Loucy (cell line): ENCODE results near the gene OR4F29.
"Not testable (repeated sequence)": the region's sequence is repeated elsewhere in the genome, so short reads cannot be mapped to it uniquely, and the experiment has no call there.

Source experiments
- H2AFZ ChIP-seq: fragments of 200-600 bp; sonication (generic); 2 replicates; pipeline ENCODE4 v1.6.0; 2016; ENCODE audit warnings: antibody characterized with exemption, mild to moderate bottlenecking, low read length, moderate library complexity
- H3F3A ChIP-seq: fragments of 200-600 bp; 2 replicates; pipeline ENCODE4 v1.6.0; 2016; ENCODE audit warnings: antibody characterized with exemption, low read depth, mild to moderate bottlenecking
- H3K27me3 ChIP-seq: fragments of 200-600 bp; sonication (generic); 2 replicates; pipeline ENCODE4 v1.6.1; 2014; ENCODE audit warnings: low read length, mild to moderate bottlenecking; ENCODE audit not compliant: insufficient read depth, poor library complexity, severe bottlenecking
- H3K36me3 ChIP-seq: fragments of 200-600 bp; sonication (generic); 2 replicates; pipeline ENCODE4 v1.6.1; 2016; ENCODE audit warnings: low read length; ENCODE audit not compliant: insufficient read depth
- H3K4me1 ChIP-seq: fragments of 200-600 bp; sonication (generic); 2 replicates; pipeline ENCODE4 v1.5.1; 2014; ENCODE audit warnings: low read length, mild to moderate bottlenecking; ENCODE audit not compliant: insufficient read depth, poor library complexity, severe bottlenecking
- H3K4me2 ChIP-seq: fragments of 200-600 bp; sonication (generic); 2 replicates; pipeline ENCODE4 v1.6.0; 2014; ENCODE audit warnings: antibody characterized with exemption, low read length, low read depth, mild to moderate bottlenecking; ENCODE audit not compliant: poor library complexity, severe bottlenecking
- H3K4me3 ChIP-seq: fragments of 200-600 bp; sonication (generic); 2 replicates; pipeline ENCODE4 v1.5.1; 2014; ENCODE audit warnings: low read length, mild to moderate bottlenecking, mixed read lengths; ENCODE audit not compliant: poor library complexity, severe bottlenecking
- H3K79me2 ChIP-seq: fragments of 200-600 bp; sonication (generic); 2 replicates; pipeline ENCODE4 v1.6.1; 2014; ENCODE audit warnings: low read length; ENCODE audit not compliant: insufficient read depth
- H3K9ac ChIP-seq: fragments of 200-600 bp; sonication (generic); 2 replicates; pipeline ENCODE4 v1.6.0; 2014; ENCODE audit warnings: mild to moderate bottlenecking, low read depth, low read length, moderate library complexity; ENCODE audit not compliant: poor library complexity, severe bottlenecking
- H3K9me2 ChIP-seq: fragments of 200-600 bp; sonication (generic); replicated peaks from 2 replicates; pipeline ENCODE4 v1.6.1; 2016; ENCODE audit warnings: low read depth, low read length, mixed read lengths
- H3K9me3 ChIP-seq: fragments of 200-600 bp; sonication (generic); 2 replicates; pipeline ENCODE4 v1.6.1; 2014; ENCODE audit warnings: mild to moderate bottlenecking, antibody characterized with exemption, low read length, low read depth; ENCODE audit not compliant: insufficient read depth
- H4K20me1 ChIP-seq: fragments of 200-600 bp; sonication (generic); 2 replicates; pipeline ENCODE4 v1.6.0; 2014; ENCODE audit warnings: antibody characterized with exemption, low read length, mild to moderate bottlenecking; ENCODE audit not compliant: insufficient read depth, poor library complexity, severe bottlenecking

OR4F29 gene

GRCh38 chr1:451578-451977 is at the start of gene OR4F29:
TSS of gene OR4F29 (minus strand) at chr1:451678. CDS start at chr1:451678, 0 bp downstream.
- not testable (repeated sequence) for H3K4me1 ChIP-seq, H3K4me2 ChIP-seq, H4K20me1 ChIP-seq, H3K79me2 ChIP-seq, H3K9ac ChIP-seq, H3K4me3 ChIP-seq, H3K36me3 ChIP-seq, H2AFZ ChIP-seq, H3K9me3 ChIP-seq, H3K9me2 ChIP-seq, H3K27me3 ChIP-seq, H3F3A ChIP-seq
